HepG2 (cell line): Measurements from ENCODE around the gene NAB2. TPM values are rescaled to one million over a fixed set of nuclear protein-coding genes. Genes with fewer than 3 reads are reported as not detected.

ENCODE experiments used
- ARNT ChIP-seq: fragments of 450-650 bp; IDR thresholded peaks from 2 replicates; pipeline ENCODE4 v1.6.1; 2017
- ARNT2 ChIP-seq: sonication (generic); formaldehyde crosslinking; IDR thresholded peaks from 2 replicates; pipeline ENCODE4 v1.8.0; 2022; ENCODE audit warnings: mild to moderate bottlenecking, low read depth, missing genetic modification reagents, moderate library complexity
- CHD4 ChIP-seq: fragments of 200-600 bp; sonication (generic); IDR thresholded peaks from 2 replicates; pipeline ENCODE4 v1.7.0; 2017; ENCODE audit warnings: mild to moderate bottlenecking, low read length, borderline replicate concordance
- NFATC3 ChIP-seq: sonication (generic); formaldehyde crosslinking; IDR thresholded peaks from 2 replicates; pipeline ENCODE4 v1.5.1; 2020; ENCODE audit warnings: mild to moderate bottlenecking, missing genetic modification reagents
- SAP130 ChIP-seq: IDR thresholded peaks from 2 replicates; pipeline ENCODE4 v1.6.1; 2016; ENCODE audit warnings: low read depth
- TEAD3 ChIP-seq: optimal IDR thresholded peaks from 2 replicates; pipeline ENCODE3; 2016; ENCODE audit warnings: borderline replicate concordance
- ZNF333 ChIP-seq: sonication (generic); formaldehyde crosslinking; IDR thresholded peaks from 2 replicates; pipeline ENCODE4 v1.4.0; 2020; ENCODE audit warnings: mild to moderate bottlenecking, missing genetic modification reagents, borderline replicate concordance
- polyA plus RNA-seq, 8 experiments: library from polyadenylated mRNA; depleted of rRNA in 3 of 8; stranded (reverse) in 7 of 8; unstranded in 1 of 8; fragments of >200 nt; fragmentation: Illumina TruSeq in 4 of 8; extraction: Trizol in 4 of 8; gene quantifications; 2 replicates each; pipeline versions ENCODE4 v1.2.1 to v1.2.3, GENCODE V29; 2011 to 2016; ENCODE audit warnings: low read depth in 4 of 8, missing spikeins in 1 of 8, mixed read lengths in 1 of 8; ENCODE audit not compliant: insufficient read depth in 1 of 8
- total RNA-seq, 5 experiments: library from RNA; depleted of rRNA; stranded (reverse); fragments of >200 nt; fragmentation: Illumina TruSeq; extraction: Trizol; gene quantifications; 2 replicates each; pipeline ENCODE4 v1.2.3, GENCODE V29; 2016; ENCODE audit warnings: low read depth in 1 of 5
- TF ChIP-seq, protein P1 (sequence below): IDR thresholded peaks from 2 replicates; pipeline ENCODE4 v1.6.1; 2016; ENCODE audit warnings: low read depth, missing genetic modification reagents, missing compliant biosample characterization
- TF ChIP-seq, protein P2 (sequence below): sonication (generic); formaldehyde crosslinking; IDR thresholded peaks from 2 replicates; pipeline ENCODE4 v1.5.1; 2020; ENCODE audit warnings: missing genetic modification reagents, mild to moderate bottlenecking, borderline replicate concordance
- TF ChIP-seq, protein P3 (sequence below): sonication (generic); formaldehyde crosslinking; IDR thresholded peaks from 2 replicates; pipeline ENCODE4 v1.8.0; 2022; ENCODE audit warnings: mild to moderate bottlenecking, missing genetic modification reagents, borderline replicate concordance
- TF ChIP-seq, protein P4 (sequence below): sonication (generic); formaldehyde crosslinking; IDR thresholded peaks from 2 replicates; pipeline ENCODE4 v1.4.0; 2020; ENCODE audit warnings: mild to moderate bottlenecking, missing genetic modification reagents
- TF ChIP-seq, protein P5 (sequence below): IDR thresholded peaks from 2 replicates; pipeline ENCODE4 v1.6.1; 2018; ENCODE audit warnings: missing genetic modification reagents, mild to moderate bottlenecking, missing compliant biosample characterization

Gene NAB2
- total and polyA plus RNA-seq, 2 of the 13 experiments (the other 11 are each of a cell fraction or from before 2014, with no cell fraction given): 11.7 to 12.9 TPM

DNA sequence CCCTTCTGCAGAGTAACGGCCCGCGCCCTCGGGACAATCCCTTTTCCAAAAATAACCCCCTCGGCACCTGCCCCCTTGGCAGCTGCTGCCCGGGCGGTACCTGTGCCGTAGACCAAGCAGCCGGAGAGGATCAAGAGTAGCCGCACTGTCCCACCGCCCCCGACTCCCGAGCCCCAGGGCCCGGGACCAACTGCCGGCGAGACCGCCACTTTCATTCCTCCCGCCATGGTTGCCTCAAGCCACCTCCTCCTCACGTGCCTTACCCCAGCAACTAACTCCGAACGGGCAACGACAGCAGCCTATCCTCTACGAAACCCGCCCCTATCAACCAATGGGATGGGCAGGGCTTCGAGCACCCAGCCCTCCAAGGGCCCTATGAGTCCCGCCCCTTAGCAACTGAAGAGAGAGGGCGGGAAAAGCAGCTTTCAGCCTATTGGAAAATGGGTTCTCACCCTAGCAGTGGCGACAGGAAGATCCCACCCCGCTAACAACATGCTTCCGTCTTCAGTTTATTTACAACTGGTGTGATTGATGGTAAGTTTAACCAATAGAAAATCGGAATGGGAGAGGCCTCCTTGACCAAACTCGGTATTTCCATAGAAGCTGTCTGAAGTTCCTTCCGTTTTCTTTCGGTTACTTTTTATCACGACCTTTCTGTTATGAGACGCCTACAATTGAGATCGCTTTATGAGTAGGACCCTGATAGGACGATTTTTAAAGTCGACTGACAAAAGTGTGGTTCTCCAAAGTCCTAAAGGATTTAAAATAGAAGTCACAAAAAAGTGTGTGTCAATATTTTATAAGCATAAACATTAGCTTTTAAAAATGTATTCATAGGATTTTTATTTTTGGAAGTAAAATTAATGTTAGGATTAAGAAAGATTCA is 10.2 kb upstream of the NAB2 start, which contains the start of gene NEMP1 (continued):
- TF ChIP-seq, protein P1, sequence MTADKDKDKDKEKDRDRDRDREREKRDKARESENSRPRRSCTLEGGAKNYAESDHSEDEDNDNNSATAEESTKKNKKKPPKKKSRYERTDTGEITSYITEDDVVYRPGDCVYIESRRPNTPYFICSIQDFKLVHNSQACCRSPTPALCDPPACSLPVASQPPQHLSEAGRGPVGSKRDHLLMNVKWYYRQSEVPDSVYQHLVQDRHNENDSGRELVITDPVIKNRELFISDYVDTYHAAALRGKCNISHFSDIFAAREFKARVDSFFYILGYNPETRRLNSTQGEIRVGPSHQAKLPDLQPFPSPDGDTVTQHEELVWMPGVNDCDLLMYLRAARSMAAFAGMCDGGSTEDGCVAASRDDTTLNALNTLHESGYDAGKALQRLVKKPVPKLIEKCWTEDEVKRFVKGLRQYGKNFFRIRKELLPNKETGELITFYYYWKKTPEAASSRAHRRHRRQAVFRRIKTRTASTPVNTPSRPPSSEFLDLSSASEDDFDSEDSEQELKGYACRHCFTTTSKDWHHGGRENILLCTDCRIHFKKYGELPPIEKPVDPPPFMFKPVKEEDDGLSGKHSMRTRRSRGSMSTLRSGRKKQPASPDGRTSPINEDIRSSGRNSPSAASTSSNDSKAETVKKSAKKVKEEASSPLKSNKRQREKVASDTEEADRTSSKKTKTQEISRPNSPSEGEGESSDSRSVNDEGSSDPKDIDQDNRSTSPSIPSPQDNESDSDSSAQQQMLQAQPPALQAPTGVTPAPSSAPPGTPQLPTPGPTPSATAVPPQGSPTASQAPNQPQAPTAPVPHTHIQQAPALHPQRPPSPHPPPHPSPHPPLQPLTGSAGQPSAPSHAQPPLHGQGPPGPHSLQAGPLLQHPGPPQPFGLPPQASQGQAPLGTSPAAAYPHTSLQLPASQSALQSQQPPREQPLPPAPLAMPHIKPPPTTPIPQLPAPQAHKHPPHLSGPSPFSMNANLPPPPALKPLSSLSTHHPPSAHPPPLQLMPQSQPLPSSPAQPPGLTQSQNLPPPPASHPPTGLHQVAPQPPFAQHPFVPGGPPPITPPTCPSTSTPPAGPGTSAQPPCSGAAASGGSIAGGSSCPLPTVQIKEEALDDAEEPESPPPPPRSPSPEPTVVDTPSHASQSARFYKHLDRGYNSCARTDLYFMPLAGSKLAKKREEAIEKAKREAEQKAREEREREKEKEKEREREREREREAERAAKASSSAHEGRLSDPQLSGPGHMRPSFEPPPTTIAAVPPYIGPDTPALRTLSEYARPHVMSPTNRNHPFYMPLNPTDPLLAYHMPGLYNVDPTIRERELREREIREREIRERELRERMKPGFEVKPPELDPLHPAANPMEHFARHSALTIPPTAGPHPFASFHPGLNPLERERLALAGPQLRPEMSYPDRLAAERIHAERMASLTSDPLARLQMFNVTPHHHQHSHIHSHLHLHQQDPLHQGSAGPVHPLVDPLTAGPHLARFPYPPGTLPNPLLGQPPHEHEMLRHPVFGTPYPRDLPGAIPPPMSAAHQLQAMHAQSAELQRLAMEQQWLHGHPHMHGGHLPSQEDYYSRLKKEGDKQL (CRISPR knock-in tag): no peak
- TF ChIP-seq SAP130 (peak; percentile 99), TEAD3 (CRISPR knock-in tag) (peak; percentile 17), ZNF333 (CRISPR knock-in tag) (no peak), ARNT (no peak), ARNT2 (peak; percentile 91), NFATC3 (CRISPR knock-in tag) (no peak), CHD4 (no peak)
- TF ChIP-seq, protein P2, sequence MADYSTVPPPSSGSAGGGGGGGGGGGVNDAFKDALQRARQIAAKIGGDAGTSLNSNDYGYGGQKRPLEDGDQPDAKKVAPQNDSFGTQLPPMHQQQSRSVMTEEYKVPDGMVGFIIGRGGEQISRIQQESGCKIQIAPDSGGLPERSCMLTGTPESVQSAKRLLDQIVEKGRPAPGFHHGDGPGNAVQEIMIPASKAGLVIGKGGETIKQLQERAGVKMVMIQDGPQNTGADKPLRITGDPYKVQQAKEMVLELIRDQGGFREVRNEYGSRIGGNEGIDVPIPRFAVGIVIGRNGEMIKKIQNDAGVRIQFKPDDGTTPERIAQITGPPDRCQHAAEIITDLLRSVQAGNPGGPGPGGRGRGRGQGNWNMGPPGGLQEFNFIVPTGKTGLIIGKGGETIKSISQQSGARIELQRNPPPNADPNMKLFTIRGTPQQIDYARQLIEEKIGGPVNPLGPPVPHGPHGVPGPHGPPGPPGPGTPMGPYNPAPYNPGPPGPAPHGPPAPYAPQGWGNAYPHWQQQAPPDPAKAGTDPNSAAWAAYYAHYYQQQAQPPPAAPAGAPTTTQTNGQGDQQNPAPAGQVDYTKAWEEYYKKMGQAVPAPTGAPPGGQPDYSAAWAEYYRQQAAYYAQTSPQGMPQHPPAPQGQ (CRISPR knock-in tag): no peak
- TF ChIP-seq, protein P3, sequence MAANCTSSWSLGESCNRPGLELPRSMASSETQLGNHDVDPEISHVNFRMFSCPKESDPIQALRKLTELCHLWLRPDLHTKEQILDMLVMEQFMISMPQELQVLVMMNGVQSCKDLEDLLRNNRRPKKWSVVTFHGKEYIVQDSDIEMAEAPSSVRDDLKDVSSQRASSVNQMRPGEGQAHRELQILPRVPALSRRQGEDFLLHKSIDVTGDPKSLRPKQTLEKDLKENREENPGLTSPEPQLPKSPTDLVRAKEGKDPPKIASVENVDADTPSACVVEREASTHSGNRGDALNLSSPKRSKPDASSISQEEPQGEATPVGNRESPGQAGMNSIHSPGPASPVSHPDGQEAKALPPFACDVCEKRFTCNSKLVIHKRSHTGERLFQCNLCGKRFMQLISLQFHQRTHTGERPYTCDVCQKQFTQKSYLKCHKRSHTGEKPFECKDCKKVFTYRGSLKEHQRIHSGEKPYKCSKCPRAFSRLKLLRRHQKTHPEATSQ: 0 out of 2 replicates have a peak, but pooled peaks have one; percentile 35
- TF ChIP-seq, protein P4, sequence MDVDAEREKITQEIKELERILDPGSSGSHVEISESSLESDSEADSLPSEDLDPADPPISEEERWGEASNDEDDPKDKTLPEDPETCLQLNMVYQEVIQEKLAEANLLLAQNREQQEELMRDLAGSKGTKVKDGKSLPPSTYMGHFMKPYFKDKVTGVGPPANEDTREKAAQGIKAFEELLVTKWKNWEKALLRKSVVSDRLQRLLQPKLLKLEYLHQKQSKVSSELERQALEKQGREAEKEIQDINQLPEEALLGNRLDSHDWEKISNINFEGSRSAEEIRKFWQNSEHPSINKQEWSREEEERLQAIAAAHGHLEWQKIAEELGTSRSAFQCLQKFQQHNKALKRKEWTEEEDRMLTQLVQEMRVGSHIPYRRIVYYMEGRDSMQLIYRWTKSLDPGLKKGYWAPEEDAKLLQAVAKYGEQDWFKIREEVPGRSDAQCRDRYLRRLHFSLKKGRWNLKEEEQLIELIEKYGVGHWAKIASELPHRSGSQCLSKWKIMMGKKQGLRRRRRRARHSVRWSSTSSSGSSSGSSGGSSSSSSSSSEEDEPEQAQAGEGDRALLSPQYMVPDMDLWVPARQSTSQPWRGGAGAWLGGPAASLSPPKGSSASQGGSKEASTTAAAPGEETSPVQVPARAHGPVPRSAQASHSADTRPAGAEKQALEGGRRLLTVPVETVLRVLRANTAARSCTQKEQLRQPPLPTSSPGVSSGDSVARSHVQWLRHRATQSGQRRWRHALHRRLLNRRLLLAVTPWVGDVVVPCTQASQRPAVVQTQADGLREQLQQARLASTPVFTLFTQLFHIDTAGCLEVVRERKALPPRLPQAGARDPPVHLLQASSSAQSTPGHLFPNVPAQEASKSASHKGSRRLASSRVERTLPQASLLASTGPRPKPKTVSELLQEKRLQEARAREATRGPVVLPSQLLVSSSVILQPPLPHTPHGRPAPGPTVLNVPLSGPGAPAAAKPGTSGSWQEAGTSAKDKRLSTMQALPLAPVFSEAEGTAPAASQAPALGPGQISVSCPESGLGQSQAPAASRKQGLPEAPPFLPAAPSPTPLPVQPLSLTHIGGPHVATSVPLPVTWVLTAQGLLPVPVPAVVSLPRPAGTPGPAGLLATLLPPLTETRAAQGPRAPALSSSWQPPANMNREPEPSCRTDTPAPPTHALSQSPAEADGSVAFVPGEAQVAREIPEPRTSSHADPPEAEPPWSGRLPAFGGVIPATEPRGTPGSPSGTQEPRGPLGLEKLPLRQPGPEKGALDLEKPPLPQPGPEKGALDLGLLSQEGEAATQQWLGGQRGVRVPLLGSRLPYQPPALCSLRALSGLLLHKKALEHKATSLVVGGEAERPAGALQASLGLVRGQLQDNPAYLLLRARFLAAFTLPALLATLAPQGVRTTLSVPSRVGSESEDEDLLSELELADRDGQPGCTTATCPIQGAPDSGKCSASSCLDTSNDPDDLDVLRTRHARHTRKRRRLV (CRISPR knock-in tag): no peak
- TF ChIP-seq, protein P5, sequence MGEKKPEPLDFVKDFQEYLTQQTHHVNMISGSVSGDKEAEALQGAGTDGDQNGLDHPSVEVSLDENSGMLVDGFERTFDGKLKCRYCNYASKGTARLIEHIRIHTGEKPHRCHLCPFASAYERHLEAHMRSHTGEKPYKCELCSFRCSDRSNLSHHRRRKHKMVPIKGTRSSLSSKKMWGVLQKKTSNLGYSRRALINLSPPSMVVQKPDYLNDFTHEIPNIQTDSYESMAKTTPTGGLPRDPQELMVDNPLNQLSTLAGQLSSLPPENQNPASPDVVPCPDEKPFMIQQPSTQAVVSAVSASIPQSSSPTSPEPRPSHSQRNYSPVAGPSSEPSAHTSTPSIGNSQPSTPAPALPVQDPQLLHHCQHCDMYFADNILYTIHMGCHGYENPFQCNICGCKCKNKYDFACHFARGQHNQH (CRISPR knock-in tag): peak; percentile 77; the same call in 1 of the 2 replicates
